ENCODE results near the gene AAGAB. TPM values are rescaled to one million over a fixed set of nuclear protein-coding genes. Genes with fewer than 3 reads are reported as not detected.
"Not testable (repeated sequence)": the region's sequence is repeated elsewhere in the genome, so short reads cannot be mapped to it uniquely, and the experiment has no call there.

AAGAB gene
- total RNA-seq, 2 donors from 2014 or later, result 41.7 to 65.7 TPM

DNA sequence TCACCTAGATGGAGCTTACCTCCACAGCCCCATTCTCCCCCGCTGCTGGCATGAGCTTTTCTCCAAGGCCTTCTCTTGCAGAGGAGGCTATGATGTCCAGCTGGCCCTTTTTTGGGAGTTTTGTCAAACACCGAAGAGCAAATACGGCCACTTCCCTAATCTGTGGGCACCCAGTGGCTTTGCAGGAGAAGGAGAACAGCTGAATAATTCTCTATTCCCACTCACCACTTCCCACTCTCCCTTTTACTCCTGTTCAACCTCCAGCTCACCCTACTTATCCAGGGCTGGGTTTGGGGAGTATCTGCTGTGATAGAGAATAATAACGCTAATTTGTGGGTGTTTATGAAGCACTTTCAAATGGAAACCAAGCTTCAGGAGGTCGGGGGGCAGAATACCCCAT is 93.0 kb downstream of the AAGAB start:
- Mint-ChIP-seq H3K9me3 (no peaks in the 10 kb centered on the region), H3K27ac (no peak overlapping the region), H3K36me3 (peaks cover 6 to 17% of the 10 kb centered on the region in 2 donors)
- no peak for ATAC-seq
- no peak for DNase-seq (ENCODE audit: low spot score in 2 of 2)

DNA sequence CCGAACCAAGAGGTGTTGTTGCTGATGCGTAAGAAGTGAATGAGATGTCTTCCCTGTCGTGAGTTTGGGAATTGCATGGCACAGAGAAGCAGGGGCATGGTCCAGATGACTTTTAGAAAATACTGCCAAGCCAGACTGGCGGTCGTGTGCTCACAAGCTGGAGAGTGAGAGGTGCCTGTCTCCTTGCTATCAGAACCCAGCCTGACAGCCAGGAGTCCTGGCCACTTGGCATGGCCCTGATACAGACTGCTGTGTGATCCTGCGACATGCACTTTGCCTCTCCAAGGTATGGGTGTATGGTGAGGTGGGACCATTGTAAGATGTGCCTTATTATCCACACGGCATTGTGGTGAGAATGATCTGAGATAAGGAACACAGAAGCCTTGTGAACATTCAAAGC is 96.1 kb downstream of the AAGAB start:
- ATAC-seq (no peak), DNase-seq (ENCODE audit: low spot score in 2 of 2) (no peak)
- Mint-ChIP-seq H3K27ac (peak overlapping the region in 1 of 2 donors; percentile 45), H3K9me3 (peaks cover 0 to 4% of the 10 kb centered on the region in 2 donors), H3K36me3 (peaks cover 6 to 38% of the 10 kb centered on the region in 2 donors)

DNA sequence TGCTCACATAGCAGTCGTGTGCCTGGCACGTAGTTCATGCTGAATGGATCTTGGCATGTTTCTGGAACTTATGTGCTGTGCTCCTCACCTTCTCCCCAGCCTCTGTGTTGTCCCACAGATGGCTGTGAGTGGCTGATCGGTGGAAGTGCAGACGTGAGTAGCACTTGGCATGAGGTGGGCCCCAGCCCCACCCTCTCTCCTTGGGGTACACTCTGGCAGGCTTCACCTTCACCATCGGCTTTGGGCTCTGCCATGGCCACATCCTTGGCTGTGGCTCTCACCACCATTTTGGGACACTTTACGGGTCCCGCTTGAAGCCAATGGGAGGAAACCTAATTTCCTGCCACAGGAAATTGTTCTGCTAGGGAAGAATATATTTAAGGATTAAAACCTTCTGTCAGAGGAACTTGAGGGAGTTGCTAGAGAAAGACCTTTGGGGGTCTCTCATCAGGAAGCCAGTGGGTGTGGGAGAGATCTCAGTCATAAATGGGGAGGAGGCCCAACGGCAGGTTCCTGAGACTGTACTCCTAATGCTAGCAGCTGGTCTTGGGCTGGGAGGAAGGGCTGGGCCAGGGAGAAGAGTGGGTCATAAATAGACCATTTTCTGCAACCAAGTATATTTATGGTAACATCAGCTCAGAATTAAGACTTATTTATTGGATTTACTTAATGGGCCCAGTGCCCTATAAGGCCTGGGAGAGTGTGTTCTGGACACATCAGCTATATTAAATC is 96.8 kb downstream of the AAGAB start:
- Mint-ChIP-seq H3K9me3 (peaks cover 0 to 4% of the 10 kb centered on the region in 2 donors), H3K36me3 (peaks cover 6 to 38% of the 10 kb centered on the region in 2 donors), H3K27ac (peak overlapping the region; percentile 54 to 60)
- DNase-seq (ENCODE audit: low spot score in 2 of 2), result no peak
- ATAC-seq, result no peak

DNA sequence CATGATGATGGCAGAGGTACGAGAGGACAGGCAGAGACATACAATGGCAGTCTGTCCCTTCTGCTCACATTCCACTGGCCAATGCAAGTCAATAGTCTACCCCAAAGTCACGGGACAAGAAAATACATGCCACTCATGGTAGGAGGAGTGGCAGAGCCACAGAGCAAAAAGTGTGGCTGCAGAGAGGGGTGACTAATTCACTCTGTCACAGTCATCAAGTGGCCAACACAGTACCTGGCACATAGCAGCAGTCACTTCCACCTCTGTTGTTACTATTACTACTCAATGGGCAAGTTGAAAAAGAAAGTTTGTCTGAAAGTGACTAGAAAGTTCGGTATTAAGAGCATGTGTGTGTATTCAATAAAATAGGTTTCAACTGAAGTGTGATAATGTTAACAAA is 97.6 kb downstream of the AAGAB start:
- peaks cover 6 to 43% of the 10 kb centered on the region in 2 donors for H3K36me3 Mint-ChIP-seq
- peaks cover 0 to 4% of the 10 kb centered on the region in 2 donors for H3K9me3 Mint-ChIP-seq
- ATAC-seq, result peak; percentile 46 to 100

DNA sequence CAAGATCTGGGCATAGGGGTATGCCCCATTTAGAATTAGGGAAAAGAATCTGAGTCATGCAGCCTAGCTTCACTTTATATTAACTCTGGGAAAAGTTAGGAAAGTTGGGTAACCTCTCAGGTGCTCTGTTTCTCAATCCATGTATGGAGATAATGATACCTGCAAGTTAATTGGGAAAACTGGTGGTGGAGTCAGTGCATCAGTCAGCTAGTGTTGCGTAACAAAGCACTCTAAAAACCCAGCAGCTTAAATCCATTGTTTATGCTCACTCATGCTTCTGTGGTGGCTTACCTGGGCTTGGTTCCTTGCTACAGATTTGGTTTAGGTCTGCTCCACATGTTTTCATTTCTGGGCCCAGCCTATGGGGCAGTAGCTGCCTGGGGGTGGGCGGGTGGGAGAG is 98.0 kb downstream of the AAGAB start:
- Mint-ChIP-seq H3K36me3 (peaks cover 6 to 43% of the 10 kb centered on the region in 2 donors), H3K9me3 (peaks cover 0 to 4% of the 10 kb centered on the region in 2 donors), H3K27ac (peak overlapping the region in 1 of 2 donors; percentile 54)
- no peak for DNase-seq (ENCODE audit: low spot score in 2 of 2)
- ATAC-seq, result no peak

More for the DNA sequence above, 97.6 kb downstream of the AAGAB start:
- peak overlapping the region in 1 of 2 donors; percentile 54 for H3K27ac Mint-ChIP-seq
- no peak for DNase-seq (ENCODE audit: low spot score in 2 of 2)

DNA sequence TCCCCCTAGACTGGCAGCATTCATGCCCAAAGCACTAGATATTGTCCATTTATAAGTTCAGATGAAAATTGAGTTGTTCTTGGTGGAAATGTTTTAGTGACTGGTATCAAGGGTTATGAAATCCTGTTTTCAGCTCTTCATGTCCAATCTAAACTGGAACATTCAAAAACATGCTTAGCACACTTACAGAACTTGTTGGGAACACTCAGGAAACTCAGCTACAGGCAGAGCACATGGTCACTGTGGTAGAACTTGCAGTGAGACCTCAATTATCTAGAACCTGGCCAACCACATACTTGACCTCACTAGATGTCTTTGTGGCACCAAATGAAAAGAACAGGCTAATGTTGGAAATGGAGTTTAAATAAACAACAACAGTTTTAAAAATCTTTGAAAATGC is 100.2 kb downstream of the AAGAB start:
- Mint-ChIP-seq H3K36me3 (peaks cover 6 to 43% of the 10 kb centered on the region in 2 donors), H3K9me3 (peaks cover 0 to 4% of the 10 kb centered on the region in 2 donors), H3K27ac (peak overlapping the region in 1 of 2 donors; percentile 81)
- ATAC-seq (no peak), DNase-seq (ENCODE audit: low spot score in 2 of 2) (no peak)

DNA sequence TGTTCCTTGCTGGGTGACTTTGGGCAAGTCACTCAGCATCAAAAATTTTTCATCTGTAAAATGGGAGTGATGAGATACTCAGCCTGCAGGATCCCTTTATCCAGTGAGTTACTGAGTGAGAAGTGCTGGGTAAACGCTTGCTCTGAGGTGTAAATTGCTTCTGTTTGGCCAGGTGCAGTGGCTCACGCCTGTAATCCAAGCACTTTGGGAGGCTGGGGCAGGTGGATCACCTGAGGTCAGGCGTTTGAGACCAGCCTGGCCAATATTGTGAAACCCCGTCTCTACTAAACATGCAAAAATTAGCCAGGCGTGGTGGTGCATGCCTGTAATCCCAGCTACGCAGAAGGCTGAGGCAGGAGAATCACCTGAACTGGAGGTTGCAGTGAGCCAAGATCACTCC is 101.4 kb downstream of the AAGAB start:
- Mint-ChIP-seq H3K27ac (peak overlapping the region in 1 of 2 donors; percentile 32), H3K36me3 (peaks cover 6 to 49% of the 10 kb centered on the region in 2 donors)
- not testable (repeated sequence) for ATAC-seq; DNase-seq (ENCODE audit: low spot score in 2 of 2); H3K9me3 Mint-ChIP-seq

DNA sequence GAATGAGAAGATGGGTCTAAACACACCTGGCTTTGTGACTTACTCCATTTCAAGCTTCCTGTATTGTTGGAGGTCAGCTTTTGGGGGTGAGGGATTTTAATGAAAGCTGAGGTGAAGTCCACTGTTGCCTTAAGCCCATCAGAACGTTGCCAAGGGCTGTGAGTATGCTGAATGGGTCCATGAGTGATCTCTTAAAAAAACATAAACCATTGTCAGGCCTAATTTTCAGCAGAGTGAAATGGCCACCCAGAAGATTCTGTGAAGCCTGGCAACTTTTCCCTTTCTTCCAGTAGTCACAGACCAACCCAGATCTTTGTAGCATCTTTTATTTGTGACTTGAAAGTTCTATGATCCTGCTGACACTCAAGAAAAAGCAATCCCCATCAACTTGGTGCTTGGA is 102.0 kb downstream of the AAGAB start:
- Mint-ChIP-seq H3K27ac (peak overlapping the region in 1 of 2 donors; percentile 32), H3K9me3 (peaks cover 0 to 4% of the 10 kb centered on the region in 2 donors), H3K36me3 (peaks cover 3 to 49% of the 10 kb centered on the region in 2 donors)
- ATAC-seq, result no peak
- DNase-seq (ENCODE audit: low spot score in 2 of 2), result no peak

Other genes with a start within 250 kb of the AAGAB start
- gene SMAD3, start 189.1 kb downstream of the AAGAB start, total RNA-seq, result 10 to 100 TPM; 15.4 to 75.9 TPM
- gene IQCH, start 125 bp upstream of the AAGAB start, total RNA-seq, result 1 to 10 TPM in 1 of 2 donors, under 1 TPM in 1; 0.75 to 2.3 TPM